Measurements from ENCODE around the gene RIBC1. TPM values are rescaled to one million over a fixed set of nuclear protein-coding genes. Genes with fewer than 3 reads are reported as not detected.

The RIBC1 gene
- total and polyA plus RNA-seq, 2 experiments from 2014 or later, result 0.86 to 1.1 TPM

DNA sequence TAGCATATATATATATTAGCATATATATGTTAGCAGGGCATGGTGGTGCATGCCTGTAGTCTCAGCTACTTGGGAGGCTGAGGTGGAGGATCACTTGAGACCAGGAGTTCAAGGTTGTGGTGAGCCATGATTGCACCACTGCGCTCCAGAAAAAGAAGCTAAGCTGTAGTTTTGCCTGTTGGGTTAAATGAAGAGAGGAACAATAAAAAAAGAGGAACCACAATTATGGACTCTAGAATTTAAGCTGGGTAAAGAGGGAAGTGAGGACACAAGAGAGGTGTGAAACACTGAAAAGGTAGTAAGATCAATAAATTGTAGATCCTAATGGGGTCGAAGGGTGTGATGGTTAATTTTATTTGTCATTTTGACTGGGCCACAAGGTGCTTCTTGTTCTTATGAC, 52.0 kb downstream of the RIBC1 start:
- Histone ChIP-seq H3K36me3 (replicated peaks; ENCODE audit: insufficient read depth, low read depth) (no peaks in the 10 kb centered on the region), H3K27ac (no peak overlapping the region), H3K4me1 (ENCODE audit: insufficient read depth) (no peaks in the 10 kb centered on the region), H3K4me3 (no peak overlapping the region), H3K9me2 (replicated peaks; ENCODE audit: insufficient read depth) (no peaks in the 10 kb centered on the region), H3K4me2 (no peak overlapping the region), H3K9me3 (ENCODE audit: low read depth) (no peaks in the 10 kb centered on the region), H3K27me3 (no peaks in the 10 kb centered on the region), H2AFZ (no peak overlapping the region), H3K79me2 (no peaks in the 10 kb centered on the region), H4K20me1 (ENCODE audit: insufficient read depth, poor library complexity, severe bottlenecking) (no peaks in the 10 kb centered on the region)
- TF ChIP-seq, protein P1, sequence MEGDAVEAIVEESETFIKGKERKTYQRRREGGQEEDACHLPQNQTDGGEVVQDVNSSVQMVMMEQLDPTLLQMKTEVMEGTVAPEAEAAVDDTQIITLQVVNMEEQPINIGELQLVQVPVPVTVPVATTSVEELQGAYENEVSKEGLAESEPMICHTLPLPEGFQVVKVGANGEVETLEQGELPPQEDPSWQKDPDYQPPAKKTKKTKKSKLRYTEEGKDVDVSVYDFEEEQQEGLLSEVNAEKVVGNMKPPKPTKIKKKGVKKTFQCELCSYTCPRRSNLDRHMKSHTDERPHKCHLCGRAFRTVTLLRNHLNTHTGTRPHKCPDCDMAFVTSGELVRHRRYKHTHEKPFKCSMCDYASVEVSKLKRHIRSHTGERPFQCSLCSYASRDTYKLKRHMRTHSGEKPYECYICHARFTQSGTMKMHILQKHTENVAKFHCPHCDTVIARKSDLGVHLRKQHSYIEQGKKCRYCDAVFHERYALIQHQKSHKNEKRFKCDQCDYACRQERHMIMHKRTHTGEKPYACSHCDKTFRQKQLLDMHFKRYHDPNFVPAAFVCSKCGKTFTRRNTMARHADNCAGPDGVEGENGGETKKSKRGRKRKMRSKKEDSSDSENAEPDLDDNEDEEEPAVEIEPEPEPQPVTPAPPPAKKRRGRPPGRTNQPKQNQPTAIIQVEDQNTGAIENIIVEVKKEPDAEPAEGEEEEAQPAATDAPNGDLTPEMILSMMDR (IDR thresholded peaks at IDR 0.05; ENCODE audit: poor library complexity), result no peak
- TF ChIP-seq EZH2phosphoT487 (IDR thresholded peaks at IDR 0.05; ENCODE audit: low read depth, severe bottlenecking, unreplicated experiment) (no peak), EZH2 (IDR thresholded peaks at IDR 0.05; ENCODE audit: borderline replicate concordance) (no peak)
- DNase-seq (ENCODE audit: low spot score), result no peak
- WGBS (ENCODE audit: low lambda C conversion rate, missing lambda C conversion rate), result 80% methylated on average over 2 of the region's 2 CpGs

DNA sequence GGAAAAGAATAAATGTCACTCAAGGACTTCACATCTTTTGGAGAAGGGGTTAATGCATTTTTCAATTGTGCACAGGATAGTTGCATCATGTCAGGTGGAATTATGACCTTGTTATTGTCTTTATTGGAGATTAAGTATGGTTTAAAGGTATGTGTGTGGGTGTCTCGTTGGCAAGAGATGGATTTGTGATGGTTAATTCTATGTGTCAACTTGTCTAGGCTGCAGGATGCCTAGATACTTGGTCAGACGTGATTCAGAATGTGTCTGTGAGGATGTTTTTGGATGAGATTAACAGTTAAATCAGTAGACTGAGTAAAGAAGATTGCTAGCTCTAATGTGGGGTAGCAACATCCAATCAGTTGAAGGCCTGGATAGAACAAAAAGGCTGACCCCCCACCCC, 53.7 kb downstream of the RIBC1 start:
- Histone ChIP-seq H3K27me3 (no peaks in the 10 kb centered on the region), H4K20me1 (ENCODE audit: insufficient read depth, poor library complexity, severe bottlenecking) (no peaks in the 10 kb centered on the region), H3K36me3 (replicated peaks; ENCODE audit: insufficient read depth, low read depth) (no peaks in the 10 kb centered on the region), H2AFZ (no peak overlapping the region), H3K4me2 (no peak overlapping the region), H3K9me3 (ENCODE audit: low read depth) (no peaks in the 10 kb centered on the region), H3K4me1 (ENCODE audit: insufficient read depth) (no peaks in the 10 kb centered on the region), H3K4me3 (no peak overlapping the region), H3K79me2 (no peaks in the 10 kb centered on the region), H3K27ac (no peak overlapping the region), H3K9me2 (replicated peaks; ENCODE audit: insufficient read depth) (no peaks in the 10 kb centered on the region)
- TF ChIP-seq EZH2 (IDR thresholded peaks at IDR 0.05; ENCODE audit: borderline replicate concordance) (no peak), EZH2phosphoT487 (IDR thresholded peaks at IDR 0.05; ENCODE audit: low read depth, severe bottlenecking, unreplicated experiment) (no peak)
- TF ChIP-seq, protein P1 (IDR thresholded peaks at IDR 0.05; ENCODE audit: poor library complexity), result no peak
- 43% methylated on average over 2 of the region's 2 CpGs for WGBS (ENCODE audit: low lambda C conversion rate, missing lambda C conversion rate)
- DNase-seq (ENCODE audit: low spot score), result no peak

DNA sequence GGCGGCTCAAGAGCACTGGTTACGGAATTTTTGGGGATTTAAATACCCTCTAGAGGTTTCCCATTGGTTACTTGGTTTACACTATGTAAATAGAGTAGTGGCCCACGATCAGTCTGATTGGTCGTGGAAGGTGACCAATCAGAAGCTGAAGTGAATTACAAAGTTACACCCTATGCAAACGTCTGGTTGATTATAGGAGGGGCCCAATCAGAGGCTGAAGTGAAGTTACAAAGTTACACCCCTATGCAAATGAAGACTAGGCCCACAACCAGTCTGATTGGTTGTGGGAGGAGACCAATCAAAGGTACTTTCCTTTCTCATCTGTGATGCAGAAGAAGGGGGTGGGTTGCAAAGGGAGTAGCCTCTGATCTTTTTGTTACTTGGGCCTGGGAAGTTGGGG, 56.6 kb downstream of the RIBC1 start:
- H3K4me2 ChIP-seq, result no peak overlapping the region
- H3K79me2 ChIP-seq, result no peaks in the 10 kb centered on the region
- no peaks in the 10 kb centered on the region for H3K9me2 ChIP-seq (replicated peaks; ENCODE audit: insufficient read depth)
- no peaks in the 10 kb centered on the region for H3K36me3 ChIP-seq (replicated peaks; ENCODE audit: insufficient read depth, low read depth)
- WGBS (ENCODE audit: low lambda C conversion rate, missing lambda C conversion rate), result 73% methylated on average over 5 of the region's 5 CpGs
- no peak overlapping the region for H3K4me3 ChIP-seq
- no peaks in the 10 kb centered on the region for H3K4me1 ChIP-seq (ENCODE audit: insufficient read depth)
- no peak overlapping the region for H3K27ac ChIP-seq
- TF ChIP-seq EZH2phosphoT487 (IDR thresholded peaks at IDR 0.05; ENCODE audit: low read depth, severe bottlenecking, unreplicated experiment) (no peak), EZH2 (IDR thresholded peaks at IDR 0.05; ENCODE audit: borderline replicate concordance) (no peak)
- TF ChIP-seq, protein P1 (IDR thresholded peaks at IDR 0.05; ENCODE audit: poor library complexity), result no peak
- no peaks in the 10 kb centered on the region for H3K9me3 ChIP-seq (ENCODE audit: low read depth)
- no peaks in the 10 kb centered on the region for H4K20me1 ChIP-seq (ENCODE audit: insufficient read depth, poor library complexity, severe bottlenecking)
- H3K27me3 ChIP-seq, result no peaks in the 10 kb centered on the region
- no peak overlapping the region for H2AFZ ChIP-seq
- no peak for DNase-seq (ENCODE audit: low spot score)

Small RNA genes within 50 kb of the gene (microRNA-seq; reads per million reads assigned to microRNA genes)
- 1.3 reads per million for gene MIR6857

Small RNA genes within 50 kb of the gene (small RNA-seq; reads per million reads assigned to genes)
- 0.09 reads per million for gene MIR6857
- gene VTRNA3-1P, result not detected

Other genes with a start within 250 kb of the RIBC1 start
- 107 and 144 TPM in 2 replicates for gene KDM5C, start 197.7 kb upstream of the RIBC1 start, total RNA-seq
- gene KDM5C, start 197.7 kb upstream of the RIBC1 start, polyA plus RNA-seq, result 74.5 and 85.5 TPM in 2 replicates
- gene IQSEC2, start 141.3 kb upstream of the RIBC1 start, total RNA-seq, result 7.0 and 8.4 TPM in 2 replicates
- 3.7 and 4.4 TPM in 2 replicates for gene IQSEC2, start 141.3 kb upstream of the RIBC1 start, polyA plus RNA-seq
- 14.0 and 15.3 TPM in 2 replicates for gene SMC1A, start 219 bp upstream of the RIBC1 start, total RNA-seq
- gene SMC1A, start 219 bp upstream of the RIBC1 start, polyA plus RNA-seq, result 17.3 and 24.7 TPM in 2 replicates
- gene HSD17B10, start 11.5 kb downstream of the RIBC1 start, total RNA-seq, result 66.1 and 70.8 TPM in 2 replicates
- 95.9 and 98.0 TPM in 2 replicates for gene HSD17B10, start 11.5 kb downstream of the RIBC1 start, polyA plus RNA-seq